Thyroid gland (tissue), 4 donors: ENCODE measurements around the gene GAS6.

Experiments
- CTCF ChIP-seq, 6 experiments: fragments of 200-600 bp in 3 of 6; fragments of 450-650 bp in 3 of 6; sonication (generic) in 3 of 6; IDR thresholded peaks; one replicate each; pipeline ENCODE4 v1.5.1; 2016 to 2019; ENCODE audit warnings: antibody characterized with exemption in 6 of 6, mild to moderate bottlenecking in 2 of 6, inconsistent platforms in 1 of 6, moderate library complexity in 1 of 6
- POLR2A ChIP-seq, 2 donors: fragments of 450-650 bp; IDR thresholded peaks; one replicate each; pipeline ENCODE4 v1.6.1; 2017; ENCODE audit warnings: antibody characterized with exemption in 2 of 2, mild to moderate bottlenecking in 2 of 2, moderate library complexity in 1 of 2

DNA sequence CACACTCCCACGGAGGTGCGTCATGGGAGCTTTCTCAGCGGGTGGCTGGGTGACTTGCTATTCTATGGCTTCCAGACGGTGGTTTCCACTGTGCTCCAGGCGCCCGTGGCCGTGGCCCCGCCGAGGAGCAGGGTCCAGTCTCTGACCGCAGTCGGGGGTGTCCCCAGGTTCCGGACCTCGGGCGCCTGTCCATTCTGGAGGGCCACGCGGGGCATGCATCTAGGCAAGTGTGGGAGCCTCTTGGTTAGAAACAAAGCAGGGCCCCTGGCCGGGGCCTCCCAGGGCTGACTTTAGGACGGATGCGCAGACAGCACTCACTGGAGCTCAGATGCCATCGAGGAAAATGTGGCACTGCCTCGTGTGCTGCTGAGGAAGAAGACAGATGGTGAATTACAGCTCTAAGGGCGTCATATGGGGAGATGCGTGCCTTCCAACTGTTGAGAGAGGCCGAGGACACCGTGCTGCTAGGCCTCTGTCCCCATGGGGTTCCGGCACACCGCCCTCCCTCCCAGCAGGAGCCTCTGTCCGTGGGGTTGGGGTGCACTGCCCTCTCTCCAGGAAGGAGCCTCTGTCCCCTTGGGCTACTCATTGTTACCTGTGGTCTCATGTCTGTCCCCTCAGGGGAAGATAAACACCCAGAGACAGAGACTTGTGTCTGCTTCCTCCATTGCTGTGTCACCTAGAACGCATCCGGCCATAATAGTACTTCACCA lies 66.8 kb downstream of the GAS6 start:
- TF ChIP-seq CTCF (IDR thresholded peaks at IDR 0.05) (no peak), POLR2A (IDR thresholded peaks at IDR 0.05) (no peak)
